HG03175 (cell line): ENCODE measurements around the gene APBB1IP.
"Not testable (repeated sequence)": the region's sequence is repeated elsewhere in the genome, so short reads cannot be mapped to it uniquely, and the experiment has no call there.

Experiments
- ATAC-seq: cut with Tn5 transposase; IDR thresholded peaks from one replicate; pipeline ENCODE4 v1.9.1; 2021; ENCODE audit warnings: mild to moderate bottlenecking, moderate library complexity; ENCODE audit not compliant: unreplicated experiment

Gene APBB1IP

GRCh38 chr10:26475386-26475785 lies 37.2 kb downstream of the APBB1IP start:
- ATAC-seq, result no peak

DNA sequence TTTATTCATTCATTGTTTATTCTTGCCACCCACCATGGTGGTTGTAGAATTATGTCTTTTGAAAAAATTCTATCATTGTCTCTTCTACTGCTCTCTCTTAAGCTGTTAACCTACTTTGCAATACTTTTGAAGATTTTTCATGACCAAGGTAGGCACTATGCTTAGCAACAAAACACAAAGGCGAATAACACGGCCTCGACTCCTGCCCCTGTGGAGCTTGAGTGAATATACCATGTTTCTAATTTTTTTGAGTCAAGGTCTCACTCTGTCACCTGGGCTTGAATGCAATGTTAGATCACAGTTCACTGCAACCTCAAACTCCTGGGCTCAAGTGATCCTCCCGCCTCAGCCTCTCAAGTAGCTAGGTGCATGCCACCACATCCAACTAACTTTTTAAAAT lies 39.4 kb downstream of the APBB1IP start:
- no peak for ATAC-seq

GRCh38 chr10:26478061-26478460 lies 39.9 kb downstream of the APBB1IP start:
- ATAC-seq, result no peak

DNA sequence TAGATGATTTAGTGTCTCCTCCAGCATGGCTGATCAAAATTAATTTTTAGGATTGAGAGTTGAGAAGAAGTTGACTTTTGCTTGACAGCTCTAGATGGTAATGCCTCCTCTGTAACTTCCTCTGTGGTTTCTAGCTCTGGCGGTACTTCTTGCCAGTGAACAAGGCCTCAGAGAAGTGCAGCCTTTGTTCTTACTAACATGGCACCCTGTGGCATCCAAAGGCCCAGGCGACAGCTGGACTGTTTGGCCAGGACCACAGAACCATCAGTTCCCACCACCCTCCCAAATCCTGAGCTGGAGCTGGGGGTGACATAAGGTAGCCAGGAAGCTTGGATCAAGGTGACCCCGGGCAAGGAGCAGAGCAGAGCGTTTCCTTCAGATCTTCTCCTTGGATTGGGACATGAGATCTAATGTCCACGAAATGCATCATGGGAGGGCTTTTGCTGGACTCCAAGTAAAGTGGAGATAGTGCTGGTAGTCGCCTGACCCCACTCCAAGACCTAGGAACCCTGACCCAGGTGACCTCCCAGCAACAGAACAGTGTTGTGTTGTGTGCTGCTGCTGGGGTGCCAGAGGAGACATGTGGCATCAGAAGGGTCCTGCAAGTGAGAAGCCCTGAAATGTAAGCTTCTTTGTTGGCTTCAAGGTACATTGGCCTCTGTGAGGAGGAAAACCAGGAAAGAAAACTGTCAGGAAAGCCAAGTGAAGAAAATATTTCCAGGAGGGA lies 41.8 kb downstream of the APBB1IP start:
- ATAC-seq, result peak; percentile 46

DNA sequence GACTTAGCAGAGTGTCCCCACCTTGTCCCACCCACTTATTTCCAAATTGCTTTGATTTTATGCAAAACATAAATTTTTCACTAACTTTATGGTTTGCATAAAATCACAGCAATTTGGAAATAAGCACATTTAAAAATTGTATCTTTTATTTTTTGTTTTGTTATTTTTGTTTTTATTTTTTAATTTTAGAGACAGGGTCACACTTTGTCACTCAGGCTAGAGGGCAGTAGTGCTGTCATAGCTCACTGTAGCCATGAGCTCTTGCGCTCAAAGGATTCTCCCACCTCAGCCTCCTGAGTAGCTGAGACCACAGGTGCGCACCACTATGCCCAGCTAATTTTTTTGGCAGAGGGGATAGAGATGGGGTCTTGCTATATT lies 43.2 kb downstream of the APBB1IP start:
- no peak for ATAC-seq

DNA sequence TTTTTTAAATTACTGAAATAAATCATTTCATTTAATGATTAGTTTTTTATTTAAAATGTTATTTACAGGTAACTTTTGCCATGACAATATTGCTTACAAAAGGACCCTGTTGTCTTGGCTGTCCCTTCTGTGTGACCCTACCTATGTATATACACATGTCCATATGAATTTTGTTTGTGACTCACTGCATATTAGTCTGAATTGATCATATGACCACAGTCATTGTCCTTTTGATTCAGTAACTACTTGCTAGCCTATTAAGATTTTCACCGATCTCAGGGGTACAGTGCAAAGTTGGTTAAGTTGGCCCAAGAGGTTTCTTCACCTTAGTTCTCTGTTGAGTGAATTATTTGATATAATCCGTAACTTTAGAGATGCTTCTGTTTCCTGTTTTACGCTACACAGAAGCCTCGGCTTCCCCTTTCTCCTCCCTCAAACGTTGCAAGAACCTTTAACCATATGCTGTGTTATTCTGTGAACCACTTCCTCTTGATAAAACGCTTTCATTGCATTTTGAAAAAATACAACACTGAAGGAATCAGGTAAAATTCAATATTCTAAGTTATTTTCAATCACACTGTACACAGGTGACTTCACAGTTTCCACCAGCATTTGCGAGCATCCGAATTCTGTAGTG lies 43.9 kb downstream of the APBB1IP start:
- ATAC-seq, result peak; percentile 61

DNA sequence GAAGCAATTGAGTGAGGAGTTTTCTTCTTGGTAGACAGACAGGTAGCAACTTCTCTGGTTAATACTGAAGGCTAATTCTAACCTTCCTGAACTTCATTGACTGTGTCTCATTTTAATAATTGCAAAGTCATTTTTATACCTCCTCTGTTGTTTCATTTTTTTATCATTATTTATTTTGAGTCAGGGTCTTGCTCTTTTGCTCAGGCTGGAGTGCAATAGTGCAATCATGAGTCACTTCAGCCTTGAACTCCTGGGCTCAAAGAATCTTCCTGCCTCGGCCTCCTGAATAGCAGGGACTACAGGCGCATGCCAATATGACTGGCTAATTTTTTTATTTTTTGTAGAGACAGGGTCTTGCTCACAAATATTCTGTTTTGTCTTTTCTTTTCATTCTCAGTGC lies 45.4 kb downstream of the APBB1IP start:
- ATAC-seq, result no peak

GRCh38 chr10:26485150-26485941 lies 47.2 kb downstream of the APBB1IP start:
- no peak for ATAC-seq

- no peak for ATAC-seq
Measured at GRCh38 chr10:26486304-26486703, 48.2 kb downstream of the APBB1IP start.

GRCh38 chr10:26486990-26487850 lies 49.1 kb downstream of the APBB1IP start:
- peak; percentile 96 for ATAC-seq

- no peak for ATAC-seq
Measured at GRCh38 chr10:26488344-26488743, 50.2 kb downstream of the APBB1IP start.

DNA sequence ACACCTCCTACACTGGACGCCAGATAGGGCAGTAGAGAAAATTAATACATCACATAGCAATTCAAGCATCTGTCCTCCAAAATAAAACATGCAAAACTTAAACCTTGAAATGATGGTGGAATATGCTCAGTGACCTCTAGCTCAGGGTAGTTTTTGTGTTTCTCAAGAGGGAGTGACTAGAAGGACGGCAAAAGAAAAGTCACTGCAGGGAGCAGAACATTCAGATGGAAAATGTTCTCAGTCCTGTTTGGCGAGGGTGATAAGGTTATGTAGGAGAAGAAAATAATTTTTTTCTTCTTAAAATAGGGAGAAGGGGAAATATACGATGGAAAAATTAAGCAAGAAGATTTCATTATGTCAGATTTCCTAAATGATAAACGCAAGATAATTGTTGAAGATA lies 50.9 kb downstream of the APBB1IP start:
- ATAC-seq, result no peak

DNA sequence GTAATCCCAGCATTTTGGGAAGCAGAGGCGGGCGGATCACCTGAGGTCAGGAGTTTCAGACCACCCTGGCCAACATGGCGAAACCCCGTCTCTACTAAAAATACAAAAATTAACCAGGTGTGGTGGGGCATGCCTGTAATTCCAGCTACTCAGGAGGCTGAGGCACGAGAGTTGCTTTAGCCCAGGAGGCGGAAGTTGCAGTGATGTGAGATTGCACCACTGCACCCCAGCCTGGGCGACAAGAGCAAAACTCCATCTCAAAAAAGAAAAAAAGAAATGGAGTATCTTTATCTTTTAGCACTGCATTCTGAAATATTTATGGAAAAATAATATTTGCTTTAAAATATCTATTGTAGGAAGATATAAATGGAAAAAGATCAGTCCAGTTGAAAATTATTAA lies 52.2 kb downstream of the APBB1IP start:
- ATAC-seq, result not testable (repeated sequence)

GRCh38 chr10:26491276-26491675 lies 53.1 kb downstream of the APBB1IP start:
- no peak for ATAC-seq

GRCh38 chr10:26491934-26492333 lies 53.8 kb downstream of the APBB1IP start:
- ATAC-seq, result no peak

DNA sequence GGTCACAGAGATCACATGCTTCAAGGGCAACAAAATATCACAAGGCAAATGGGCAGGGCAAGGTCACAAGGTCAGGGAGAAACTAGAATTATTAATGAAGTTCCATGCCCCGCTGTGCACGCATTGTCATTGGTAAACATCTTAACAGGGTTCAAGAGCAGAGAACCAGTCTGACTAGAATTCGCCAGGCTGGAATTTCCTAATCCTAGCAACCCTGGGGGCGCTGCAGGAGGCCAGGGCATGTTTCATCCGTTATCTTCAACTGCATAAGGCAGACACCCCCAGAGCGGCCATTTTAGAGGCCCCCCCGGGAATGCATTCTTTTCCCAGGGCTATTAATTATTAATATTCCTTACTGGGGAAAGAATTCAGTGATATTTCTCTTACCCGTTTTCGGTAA lies 54.6 kb downstream of the APBB1IP start:
- not testable (repeated sequence) for ATAC-seq

DNA sequence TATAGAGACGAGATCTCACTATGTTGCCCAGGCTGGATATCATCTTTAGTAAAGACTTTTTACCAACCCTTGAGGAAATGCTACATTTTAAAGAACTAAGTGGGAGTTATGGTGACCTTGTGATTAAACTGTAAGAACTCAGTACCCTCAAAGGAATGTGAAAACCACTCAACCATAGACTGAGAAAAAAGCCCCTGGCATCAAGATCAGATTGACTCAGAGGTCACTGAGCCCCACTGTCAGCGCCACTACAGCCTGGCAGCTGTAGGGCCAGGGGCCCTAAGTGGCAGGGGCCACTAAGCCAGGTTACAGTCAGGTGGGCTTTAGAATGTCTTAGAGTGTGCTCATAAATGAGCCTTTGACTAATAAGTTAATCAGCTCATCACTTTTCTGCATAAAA lies 55.9 kb downstream of the APBB1IP start:
- no peak for ATAC-seq

GRCh38 chr10:26499426-26499825 lies 61.3 kb downstream of the APBB1IP start:
- no peak for ATAC-seq

DNA sequence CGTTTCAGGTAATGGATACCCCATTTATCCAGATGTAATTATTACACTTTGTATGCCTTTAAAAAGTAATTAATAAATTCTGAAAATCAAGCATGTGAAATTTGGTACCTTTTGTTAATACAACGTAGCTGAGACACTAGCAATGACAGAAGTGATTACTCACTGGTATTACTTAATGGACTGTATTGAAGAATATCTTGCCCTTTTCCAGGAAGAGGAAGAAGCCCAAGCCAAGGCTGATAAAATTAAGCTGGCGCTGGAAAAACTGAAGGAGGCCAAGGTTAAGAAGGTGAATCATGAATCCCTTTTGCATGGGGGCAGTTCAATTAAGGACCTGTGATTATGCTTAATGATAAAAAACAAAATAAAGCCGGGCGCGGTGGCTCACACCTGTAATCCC lies 64.8 kb downstream of the APBB1IP start:
- no peak for ATAC-seq

- ATAC-seq, result no peak
Measured at GRCh38 chr10:26503911-26504310, 65.8 kb downstream of the APBB1IP start.

GRCh38 chr10:26504429-26504828 lies 66.3 kb downstream of the APBB1IP start:
- ATAC-seq, result not testable (repeated sequence)
